SJCRH30 (cell line): ENCODE data around the gene LSAMP. TPM values are rescaled to one million over a fixed set of nuclear protein-coding genes. Genes with fewer than 3 reads are reported as not detected.
"Not testable (repeated sequence)": the region's sequence is repeated elsewhere in the genome, so short reads cannot be mapped to it uniquely, and the experiment has no call there.

Experiments
- DNase-seq, 2 experiments: peaks; one replicate each; pipeline ENCODE4 v3.0.0-alpha.2; 2015 to 2020
- H3K27ac ChIP-seq: fragments of 250-450 bp; sonication (Bioruptor Pico); 2 replicates; pipeline ENCODE4 v1.5.1; 2020; ENCODE audit warnings: mild to moderate bottlenecking, moderate library complexity
- H3K27me3 ChIP-seq: fragments of 250-450 bp; sonication (Bioruptor Pico); 2 replicates; pipeline ENCODE4 v1.5.1; 2020; ENCODE audit warnings: mild to moderate bottlenecking, moderate library complexity
- H3K36me3 ChIP-seq: fragments of 250-450 bp; sonication (Bioruptor Pico); 2 replicates; pipeline ENCODE4 v1.5.1; 2020; ENCODE audit warnings: mild to moderate bottlenecking, moderate library complexity
- H3K4me1 ChIP-seq: fragments of 250-450 bp; sonication (Bioruptor Pico); 2 replicates; pipeline ENCODE4 v1.5.1; 2020; ENCODE audit warnings: mild to moderate bottlenecking, moderate library complexity
- H3K4me3 ChIP-seq: fragments of 250-450 bp; sonication (Bioruptor Pico); 2 replicates; pipeline ENCODE4 v1.5.1; 2020; ENCODE audit warnings: mild to moderate bottlenecking, moderate library complexity
- H3K9me3 ChIP-seq: fragments of 250-450 bp; sonication (Bioruptor Pico); replicated peaks from 2 replicates; pipeline ENCODE4 v1.5.1; 2020; ENCODE audit warnings: mild to moderate bottlenecking, moderate library complexity
- total RNA-seq: library from RNA; depleted of rRNA; stranded (reverse); fragments of >200 nt; shearing (Covaris generic); gene quantifications from 2 replicates; pipeline ENCODE4 v1.2.3, GENCODE V29; 2014

LSAMP gene
- total RNA-seq, 1 experiment from 2014 or later, result 0.02 TPM

DNA sequence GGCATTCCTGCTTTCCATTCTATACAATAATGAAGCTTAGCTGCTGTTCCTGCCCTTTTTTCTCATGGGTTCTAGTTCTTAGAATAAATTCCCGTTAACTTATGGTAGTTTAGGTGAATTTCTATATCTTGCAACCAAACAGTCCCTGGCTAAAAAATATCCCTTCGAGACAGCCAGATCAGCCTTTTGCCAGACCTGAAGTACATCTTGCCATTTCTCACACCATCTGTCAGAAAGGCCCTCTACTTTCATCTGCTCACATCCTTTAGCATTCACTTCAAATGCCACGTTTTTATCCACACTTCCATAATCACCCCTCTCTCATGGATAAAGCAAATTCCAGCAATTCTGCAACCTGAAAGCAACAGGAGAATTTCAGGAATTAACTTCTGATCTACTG, 676.6 kb downstream of the LSAMP start:
- Histone ChIP-seq H3K27ac (no peak overlapping the region), H3K36me3 (no peaks in the 10 kb centered on the region), H3K4me3 (no peak overlapping the region), H3K27me3 (peaks cover 3% of the 10 kb centered on the region; the same call in 1 of the 2 replicates), H3K9me3 (no peaks in the 10 kb centered on the region), H3K4me1 (no peaks in the 10 kb centered on the region)
- DNase-seq, result no peak

DNA sequence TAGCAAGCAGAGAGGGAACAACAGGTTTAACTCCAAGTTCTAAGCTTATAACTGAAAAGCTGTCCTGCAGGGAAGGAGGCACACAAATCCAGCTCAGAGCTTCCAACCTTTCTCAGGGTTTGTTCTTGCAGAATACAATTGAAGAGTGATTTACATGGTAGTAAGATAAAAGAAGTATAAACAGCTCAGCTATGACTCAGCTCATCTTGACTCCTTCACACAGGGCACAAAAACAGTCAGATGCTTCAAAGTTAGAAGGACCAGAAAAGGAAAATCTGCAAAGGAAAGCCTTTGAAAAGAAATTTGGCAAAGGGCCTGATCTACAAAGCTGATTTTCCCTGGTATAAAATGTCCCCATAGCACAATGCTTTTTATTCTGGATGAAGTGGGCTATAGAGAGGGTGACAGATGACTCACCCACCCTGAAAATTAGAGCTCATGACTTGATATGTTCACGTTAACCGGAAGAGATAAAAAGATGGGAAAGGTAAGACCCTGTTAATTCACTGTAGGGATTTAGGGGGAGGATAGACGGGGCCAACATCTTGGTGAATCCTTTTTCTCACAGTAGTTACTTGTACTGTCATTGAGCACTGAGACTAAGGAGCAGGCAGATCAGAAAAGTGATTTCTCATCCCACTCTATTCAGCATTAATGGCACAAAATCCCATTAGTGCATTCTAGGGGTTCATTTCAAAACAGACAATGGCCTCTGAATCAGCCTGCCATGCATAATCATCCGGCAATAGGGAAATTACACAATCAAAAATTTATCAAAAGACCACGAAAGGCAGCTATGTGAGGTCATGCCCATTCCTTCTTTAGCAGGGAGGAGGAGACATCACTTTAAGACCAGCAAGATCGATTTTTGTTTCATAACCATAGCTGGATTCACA, 678.5 kb downstream of the LSAMP start:
- no peak overlapping the region for H3K27ac ChIP-seq
- no peak overlapping the region for H3K4me3 ChIP-seq
- H3K27me3 ChIP-seq, result no peaks in the 10 kb centered on the region
- no peaks in the 10 kb centered on the region for H3K4me1 ChIP-seq
- no peaks in the 10 kb centered on the region for H3K36me3 ChIP-seq
- DNase-seq, result no peak
- H3K9me3 ChIP-seq, result no peaks in the 10 kb centered on the region

DNA sequence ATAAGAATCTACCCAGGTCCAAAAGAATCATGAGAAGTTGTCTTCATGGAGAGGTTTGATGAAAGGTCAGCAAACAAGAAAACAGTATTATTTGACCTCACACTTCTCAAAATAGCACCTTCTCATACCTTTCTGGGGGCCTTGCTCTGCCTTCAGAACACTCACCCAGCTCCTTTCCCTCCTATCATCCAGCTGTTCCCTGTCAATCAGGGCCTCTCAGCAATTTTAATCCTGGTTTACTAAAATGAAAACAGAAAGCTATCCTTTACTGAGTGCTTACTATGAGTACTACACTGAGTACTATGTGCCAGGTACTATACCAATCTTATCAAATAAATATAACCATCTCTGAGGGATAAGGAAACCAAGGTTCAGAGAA, 683.4 kb downstream of the LSAMP start:
- no peaks in the 10 kb centered on the region for H3K9me3 ChIP-seq
- H3K4me1 ChIP-seq, result no peaks in the 10 kb centered on the region
- H3K27me3 ChIP-seq, result no peaks in the 10 kb centered on the region
- peak; percentile 7 to 58 for DNase-seq
- H3K36me3 ChIP-seq, result no peaks in the 10 kb centered on the region
- no peak overlapping the region for H3K4me3 ChIP-seq
- H3K27ac ChIP-seq, result no peak overlapping the region

DNA sequence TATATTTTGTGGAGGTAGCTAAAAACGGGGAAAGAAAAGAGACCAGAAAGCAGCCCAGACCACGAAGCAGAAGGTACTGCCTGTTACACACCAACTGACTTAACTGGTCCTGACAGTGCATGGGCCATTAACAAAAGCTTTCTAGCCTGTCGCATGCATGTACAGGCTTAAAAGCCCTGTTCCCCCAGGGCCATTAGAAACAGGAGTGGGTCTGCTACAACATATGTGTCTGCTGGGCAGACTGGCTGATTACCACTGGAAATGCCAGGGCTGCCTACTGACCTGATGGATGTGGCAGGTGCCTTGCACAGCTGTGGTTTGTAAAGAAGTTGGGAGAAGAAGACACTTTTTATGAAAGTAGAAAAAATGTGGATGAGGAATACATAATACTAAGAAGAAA, 684.6 kb downstream of the LSAMP start:
- Histone ChIP-seq H3K4me1 (no peaks in the 10 kb centered on the region), H3K4me3 (no peak overlapping the region), H3K9me3 (no peaks in the 10 kb centered on the region), H3K36me3 (no peaks in the 10 kb centered on the region), H3K27ac (no peak overlapping the region), H3K27me3 (no peaks in the 10 kb centered on the region)
- DNase-seq, result peak; percentile 2 to 15

DNA sequence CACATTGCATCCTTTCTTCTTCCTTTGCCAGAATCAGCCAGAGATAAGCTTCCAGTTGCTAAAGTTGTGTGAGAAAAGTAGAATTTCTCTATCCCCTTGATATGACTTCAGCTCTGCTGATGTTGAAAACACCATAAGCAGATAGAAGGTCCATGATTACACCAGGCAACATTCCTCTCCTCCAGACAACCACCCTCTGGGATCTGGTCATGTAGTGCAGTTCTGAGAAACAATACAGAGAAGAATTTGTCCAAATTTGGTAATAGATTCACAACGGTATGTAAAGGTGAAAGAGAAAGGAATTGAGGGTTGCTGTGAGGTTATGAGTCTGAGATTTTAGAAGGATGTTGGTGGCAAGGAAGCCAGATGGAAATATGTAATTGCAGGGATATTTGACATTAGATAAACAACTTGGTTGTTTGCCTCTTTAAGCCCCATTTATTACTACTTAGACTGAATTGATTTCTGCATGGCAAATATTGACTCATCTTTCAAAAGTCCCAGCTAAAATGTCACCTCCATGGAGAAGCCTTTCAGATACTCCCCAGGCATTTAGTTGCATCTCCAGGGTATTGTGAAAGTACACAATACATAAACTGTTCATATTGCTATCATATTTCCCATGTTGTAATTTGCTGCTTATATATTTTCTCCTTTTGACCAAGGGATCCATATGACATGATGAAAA, 687.1 kb downstream of the LSAMP start:
- Histone ChIP-seq H3K4me3 (no peak overlapping the region), H3K9me3 (no peaks in the 10 kb centered on the region), H3K36me3 (no peaks in the 10 kb centered on the region), H3K27ac (no peak overlapping the region), H3K4me1 (no peaks in the 10 kb centered on the region), H3K27me3 (no peaks in the 10 kb centered on the region)
- DNase-seq, result no peak

DNA sequence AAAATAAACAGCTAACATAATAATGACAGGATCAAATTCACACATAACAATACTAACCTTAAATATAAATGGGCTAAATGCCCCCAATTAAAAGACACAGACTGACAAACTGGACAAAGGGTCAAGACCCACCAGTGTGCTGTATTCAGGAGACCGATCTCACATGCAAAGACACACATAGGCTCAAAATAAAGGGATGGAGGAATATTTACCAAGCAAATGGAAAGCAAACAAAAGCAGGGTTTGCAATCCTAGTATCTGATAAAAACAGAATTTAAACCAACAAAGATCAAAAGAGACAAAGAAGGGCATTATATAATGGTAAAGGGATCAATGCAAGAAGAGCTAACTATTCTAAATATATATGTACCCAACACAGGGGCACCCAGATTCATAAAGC, 692.3 kb downstream of the LSAMP start:
- not testable (repeated sequence) for H3K27me3 ChIP-seq, H3K4me3 ChIP-seq, H3K27ac ChIP-seq, H3K36me3 ChIP-seq, DNase-seq, H3K4me1 ChIP-seq, H3K9me3 ChIP-seq
